ENCODE measurements around the gene PTPN21.

PTPN21 gene

GRCh38 chr14:88479574-88479987 is 75.2 kb downstream of the PTPN21 start:
- no peaks in the 10 kb centered on the region for H3K36me3 ChIP-seq (replicated peaks; ENCODE audit: insufficient read depth, low read length)
- H3K9me3 ChIP-seq (replicated peaks; ENCODE audit: insufficient read depth, low read length): no peaks in the 10 kb centered on the region
- H3F3A ChIP-seq (ENCODE audit: insufficient read depth, low read length): no peaks in the 10 kb centered on the region
- H3K9me2 ChIP-seq (replicated peaks; ENCODE audit: insufficient read depth, low read length): no peaks in the 10 kb centered on the region
- H2AFZ ChIP-seq (ENCODE audit: low read length): no peak overlapping the region
- no peaks in the 10 kb centered on the region for H3K4me1 ChIP-seq (ENCODE audit: low read length)
- H3K27ac ChIP-seq (ENCODE audit: low read length): no peak overlapping the region
- H3K27me3 ChIP-seq (replicated peaks; ENCODE audit: insufficient read depth, low read length): no peaks in the 10 kb centered on the region
- no peak for DNase-seq
- no peak overlapping the region for H3K9ac ChIP-seq (ENCODE audit: low read length)
- H3K79me2 ChIP-seq (ENCODE audit: low read length): no peaks in the 10 kb centered on the region
- H4K20me1 ChIP-seq (ENCODE audit: insufficient read depth, low read length): no peaks in the 10 kb centered on the region
- TF ChIP-seq CTCF (IDR thresholded peaks at IDR 0.05; ENCODE audit: low read length) (no peak), EZH2phosphoT487 (IDR thresholded peaks at IDR 0.05; ENCODE audit: low read length) (no peak), EZH2 (optimal IDR thresholded peaks at IDR 0.05; ENCODE audit: low read depth, low read length) (no peak)
- no peak overlapping the region for H3K4me3 ChIP-seq (ENCODE audit: low read length)
- no peak overlapping the region for H3K4me2 ChIP-seq (ENCODE audit: low read depth, low read length)

GRCh38 chr14:88478931-88479330 is 75.9 kb downstream of the PTPN21 start:
- Histone ChIP-seq H3K79me2 (ENCODE audit: low read length) (no peaks in the 10 kb centered on the region), H3K4me2 (ENCODE audit: low read depth, low read length) (no peak overlapping the region), H3F3A (ENCODE audit: insufficient read depth, low read length) (no peaks in the 10 kb centered on the region), H3K9me2 (replicated peaks; ENCODE audit: insufficient read depth, low read length) (no peaks in the 10 kb centered on the region), H3K36me3 (replicated peaks; ENCODE audit: insufficient read depth, low read length) (no peaks in the 10 kb centered on the region), H2AFZ (ENCODE audit: low read length) (no peak overlapping the region), H3K4me1 (ENCODE audit: low read length) (no peaks in the 10 kb centered on the region), H3K27me3 (replicated peaks; ENCODE audit: insufficient read depth, low read length) (no peaks in the 10 kb centered on the region), H4K20me1 (ENCODE audit: insufficient read depth, low read length) (no peaks in the 10 kb centered on the region), H3K9ac (ENCODE audit: low read length) (no peak overlapping the region), H3K4me3 (ENCODE audit: low read length) (no peak overlapping the region), H3K9me3 (replicated peaks; ENCODE audit: insufficient read depth, low read length) (no peaks in the 10 kb centered on the region), H3K27ac (ENCODE audit: low read length) (no peak overlapping the region)
- no peak for DNase-seq
- no peak for TF ChIP-seq EZH2 (optimal IDR thresholded peaks at IDR 0.05; ENCODE audit: low read depth, low read length)

- no peaks in the 10 kb centered on the region for H4K20me1 ChIP-seq (ENCODE audit: insufficient read depth, low read length)
- no peak for DNase-seq
- no peak overlapping the region for H3K9ac ChIP-seq (ENCODE audit: low read length)
- no peaks in the 10 kb centered on the region for H3K79me2 ChIP-seq (ENCODE audit: low read length)
- H3K9me3 ChIP-seq (replicated peaks; ENCODE audit: insufficient read depth, low read length): no peaks in the 10 kb centered on the region
- H3K27ac ChIP-seq (ENCODE audit: low read length): no peak overlapping the region
- no peaks in the 10 kb centered on the region for H3K27me3 ChIP-seq (replicated peaks; ENCODE audit: insufficient read depth, low read length)
- H2AFZ ChIP-seq (ENCODE audit: low read length): no peak overlapping the region
- TF ChIP-seq EZH2 (optimal IDR thresholded peaks at IDR 0.05; ENCODE audit: low read depth, low read length) (no peak), CTCF (IDR thresholded peaks at IDR 0.05; ENCODE audit: low read length) (no peak), EZH2phosphoT487 (IDR thresholded peaks at IDR 0.05; ENCODE audit: low read length) (no peak)
- H3K4me3 ChIP-seq (ENCODE audit: low read length): no peak overlapping the region
- no peaks in the 10 kb centered on the region for H3K9me2 ChIP-seq (replicated peaks; ENCODE audit: insufficient read depth, low read length)
- no peaks in the 10 kb centered on the region for H3F3A ChIP-seq (ENCODE audit: insufficient read depth, low read length)
- H3K4me2 ChIP-seq (ENCODE audit: low read depth, low read length): no peak overlapping the region
- no peaks in the 10 kb centered on the region for H3K4me1 ChIP-seq (ENCODE audit: low read length)
- no peaks in the 10 kb centered on the region for H3K36me3 ChIP-seq (replicated peaks; ENCODE audit: insufficient read depth, low read length)
Observed at GRCh38 chr14:88477513-88478250, 77.1 kb downstream of the PTPN21 start.

GRCh38 chr14:88476825-88477224 is 78.0 kb downstream of the PTPN21 start:
- H3K9me2 ChIP-seq (replicated peaks; ENCODE audit: insufficient read depth, low read length): no peaks in the 10 kb centered on the region
- no peak overlapping the region for H3K9ac ChIP-seq (ENCODE audit: low read length)
- no peaks in the 10 kb centered on the region for H3K27me3 ChIP-seq (replicated peaks; ENCODE audit: insufficient read depth, low read length)
- no peaks in the 10 kb centered on the region for H3K4me1 ChIP-seq (ENCODE audit: low read length)
- no peak overlapping the region for H3K4me3 ChIP-seq (ENCODE audit: low read length)
- no peak for TF ChIP-seq EZH2phosphoT487 (IDR thresholded peaks at IDR 0.05; ENCODE audit: low read length)
- TF ChIP-seq CTCF (IDR thresholded peaks at IDR 0.05; ENCODE audit: low read length): no peak
- no peak overlapping the region for H3K27ac ChIP-seq (ENCODE audit: low read length)
- H3F3A ChIP-seq (ENCODE audit: insufficient read depth, low read length): no peaks in the 10 kb centered on the region
- no peaks in the 10 kb centered on the region for H3K9me3 ChIP-seq (replicated peaks; ENCODE audit: insufficient read depth, low read length)
- H3K4me2 ChIP-seq (ENCODE audit: low read depth, low read length): no peak overlapping the region
- no peaks in the 10 kb centered on the region for H4K20me1 ChIP-seq (ENCODE audit: insufficient read depth, low read length)
- H3K79me2 ChIP-seq (ENCODE audit: low read length): no peaks in the 10 kb centered on the region
- no peak for DNase-seq
- no peaks in the 10 kb centered on the region for H3K36me3 ChIP-seq (replicated peaks; ENCODE audit: insufficient read depth, low read length)
- H2AFZ ChIP-seq (ENCODE audit: low read length): no peak overlapping the region

Data from MM.1S (cell line).